Right renal pelvis (tissue), 4 donors: ENCODE results near the gene DHCR24. TPM values are rescaled to one million over a fixed set of nuclear protein-coding genes. Genes with fewer than 3 reads are reported as not detected.

Source experiments
- DNase-seq, 4 donors: peaks; one replicate each; pipeline ENCODE4 v3.0.0-alpha.2; 2013; ENCODE audit warnings: low read depth in 4 of 4, low spot score in 3 of 4, missing footprints in 1 of 4
- polyA plus RNA-seq, 4 donors: library from polyadenylated mRNA; unstranded; fragments of 120-200 nt; gene quantifications; one replicate each; pipeline ENCODE4 v1.2.1, GENCODE V29; 2013; ENCODE audit not compliant: insufficient read length in 4 of 4

Gene DHCR24
- polyA plus RNA-seq, 4 donors = 72.1 to 92.3 (median 79.8) TPM

DNA sequence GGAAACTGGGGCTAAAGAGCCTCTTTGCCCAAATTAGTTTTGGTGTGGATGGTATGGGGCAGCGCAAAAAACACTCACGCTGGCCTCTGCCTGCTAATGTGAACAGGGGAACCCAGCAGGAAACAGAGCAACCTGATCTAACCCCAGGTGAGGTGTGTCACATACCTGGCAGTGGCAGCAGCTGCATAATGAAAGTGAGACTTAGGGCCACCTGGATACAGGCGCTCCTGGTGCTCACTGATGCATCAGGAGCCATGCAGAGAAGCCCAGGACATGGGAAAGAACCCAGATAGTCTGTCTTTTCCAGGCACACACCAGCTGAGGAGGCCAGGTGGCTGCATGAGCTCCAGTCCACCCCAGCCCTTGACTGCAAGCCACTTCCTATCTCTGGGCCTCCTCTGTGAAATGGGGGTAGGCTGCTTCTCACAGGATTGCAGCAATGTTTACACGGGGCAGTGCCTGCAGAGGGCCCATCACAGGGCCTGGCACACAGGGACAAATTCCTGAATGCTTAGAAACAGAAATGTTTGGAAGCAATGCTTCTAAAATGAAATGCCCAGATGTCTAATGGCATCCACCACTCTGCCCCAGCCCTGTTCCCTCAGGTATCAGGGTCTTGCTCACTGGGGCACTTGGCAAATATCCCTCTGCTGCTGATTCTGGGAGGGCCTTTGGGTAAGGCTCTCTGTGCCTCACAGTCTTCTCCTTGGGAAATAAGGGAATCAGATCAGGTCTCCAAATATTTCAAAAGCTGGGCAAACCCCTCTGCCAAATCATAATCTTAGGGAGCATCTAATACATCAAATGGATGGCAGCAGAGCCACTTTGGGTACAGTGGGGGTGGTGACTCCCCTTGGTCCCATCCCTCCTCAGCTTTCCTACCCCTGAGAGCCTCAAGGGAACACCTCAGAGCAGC is 19.9 kb downstream of the DHCR24 start:
- DNase-seq = no peak

GRCh38 chr1:54865238-54866073 is 21.5 kb downstream of the DHCR24 start:
- no peak for DNase-seq

- no peak for DNase-seq
These were observed 22.4 kb downstream of the DHCR24 start for GRCh38 chr1:54864460-54865208.

GRCh38 chr1:54863267-54863665 is 23.7 kb downstream of the DHCR24 start:
- no peak for DNase-seq

DNA sequence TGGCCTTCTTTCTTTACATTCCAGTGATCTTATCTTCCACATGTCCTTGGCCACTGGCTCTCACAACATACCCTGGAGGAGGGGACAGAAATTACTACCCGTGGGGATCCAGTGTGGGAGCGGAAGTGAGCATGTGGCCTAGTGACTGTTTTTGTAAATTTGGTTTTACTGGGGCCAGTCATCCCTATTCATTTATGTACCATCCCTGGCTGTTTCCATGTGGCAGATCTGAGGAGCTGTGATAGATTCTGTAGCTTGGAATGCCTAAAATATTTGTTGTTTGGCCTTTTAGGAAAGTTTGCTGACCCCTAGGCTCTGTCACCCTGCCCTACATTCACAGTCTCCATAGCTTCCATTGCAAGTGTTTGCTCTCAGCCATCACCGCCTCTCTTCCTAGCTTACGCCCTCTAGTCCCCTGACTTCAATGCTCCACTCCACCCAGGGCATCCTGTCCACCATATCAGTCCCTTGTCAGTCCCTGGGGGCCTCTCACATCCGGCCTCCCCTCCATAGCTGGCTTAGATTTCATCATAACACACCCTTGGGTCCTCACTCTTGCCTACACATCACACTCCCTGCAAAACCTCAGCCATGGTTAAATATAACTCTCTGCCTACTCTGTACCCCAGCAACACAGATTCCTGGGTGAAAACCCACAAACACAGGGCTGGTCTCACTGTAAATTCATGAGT is 25.8 kb downstream of the DHCR24 start:
- no peak for DNase-seq

- no peak for DNase-seq
These were observed 27.1 kb downstream of the DHCR24 start for GRCh38 chr1:54859700-54860391.

DNA sequence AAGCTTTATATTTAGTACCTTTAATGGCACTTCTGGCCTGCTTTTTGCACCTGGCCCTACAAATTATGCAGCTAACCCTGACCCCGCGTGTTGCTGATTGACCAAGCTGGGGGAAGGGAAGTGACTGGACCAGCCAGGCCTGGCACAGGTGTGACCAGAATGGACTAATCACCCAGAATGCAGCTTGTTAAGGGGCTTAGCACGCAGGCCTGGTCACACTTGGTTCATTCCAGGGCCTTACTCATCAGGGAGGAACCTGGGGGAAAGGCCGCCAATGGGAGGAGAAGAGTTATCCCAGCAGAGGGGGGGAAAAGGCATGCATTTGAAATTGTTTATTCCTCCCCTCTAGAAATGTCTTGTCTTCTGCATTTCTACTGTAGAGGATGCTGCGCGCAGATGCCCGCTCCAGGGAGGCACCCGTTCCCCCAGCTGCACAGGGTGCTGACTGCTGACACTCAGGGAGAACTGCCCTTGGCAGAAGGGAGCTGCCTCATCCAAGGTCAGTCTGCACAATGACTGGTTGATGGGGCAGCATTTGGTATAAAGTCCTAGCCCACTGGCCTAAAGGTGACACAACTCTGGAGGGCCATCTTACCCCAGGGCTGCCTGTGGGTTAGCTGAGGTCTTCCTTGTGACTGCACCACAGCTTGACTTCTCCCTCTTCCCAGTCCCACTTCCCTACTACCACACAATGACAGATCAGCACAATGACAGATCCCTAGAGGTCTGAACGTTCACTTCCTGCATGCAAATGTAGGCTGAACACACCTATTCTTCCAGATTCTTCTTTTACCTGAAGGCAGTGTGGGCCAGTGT is 29.0 kb downstream of the DHCR24 start:
- DNase-seq = peak in 3 of 4 donors; percentile 54 to 61 (median 56)

DNA sequence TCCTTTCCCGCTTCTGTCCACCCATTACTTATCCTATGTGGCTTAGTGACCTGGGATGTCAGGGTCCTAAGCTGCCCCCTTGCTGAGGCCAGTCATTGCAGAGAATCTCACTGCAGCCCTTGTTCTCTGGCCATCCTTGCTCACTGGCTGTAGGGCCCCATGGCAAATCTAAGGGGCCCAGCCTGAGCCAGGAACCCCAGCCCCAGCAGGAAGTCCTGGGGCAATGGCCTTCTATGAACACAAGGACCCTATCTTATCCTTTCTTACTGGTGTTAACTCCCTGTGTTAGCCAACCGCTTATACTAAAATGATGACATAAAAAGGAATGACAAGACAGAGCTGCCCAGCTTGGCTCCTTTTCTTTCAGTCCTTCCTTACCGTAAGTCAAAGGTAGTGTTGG is 29.9 kb downstream of the DHCR24 start:
- no peak for DNase-seq

DNA sequence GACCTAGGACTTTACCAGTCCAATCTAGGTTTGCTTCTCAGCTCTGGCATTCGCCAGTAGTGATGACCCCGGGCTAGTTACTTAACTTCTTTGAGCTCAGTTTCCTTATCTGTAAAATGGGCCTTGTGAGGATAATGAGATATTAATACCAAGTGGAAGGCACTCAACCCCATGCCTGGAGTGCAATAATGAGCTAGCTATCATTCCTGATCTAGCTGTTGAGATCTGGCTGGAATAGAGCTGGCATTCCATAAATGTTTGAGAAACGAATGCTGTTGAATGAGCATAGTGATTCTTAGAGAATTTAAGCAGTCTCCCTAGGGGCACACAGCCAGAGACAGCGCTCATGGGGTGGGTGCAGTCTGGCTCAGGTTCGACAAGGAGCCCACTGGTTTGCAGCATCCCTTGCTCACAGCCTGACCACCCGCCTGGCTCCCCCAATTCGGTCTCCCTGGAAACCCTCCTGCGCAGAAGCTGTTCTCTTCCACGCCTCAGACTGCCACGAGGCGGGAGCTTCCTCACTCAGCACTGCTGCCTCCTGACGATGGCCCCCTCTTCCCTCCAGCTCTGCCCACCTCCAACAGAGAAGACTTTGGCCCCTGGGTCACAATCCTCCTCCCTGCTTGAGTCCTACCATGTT is 32.5 kb downstream of the DHCR24 start:
- DNase-seq = no peak

DNA sequence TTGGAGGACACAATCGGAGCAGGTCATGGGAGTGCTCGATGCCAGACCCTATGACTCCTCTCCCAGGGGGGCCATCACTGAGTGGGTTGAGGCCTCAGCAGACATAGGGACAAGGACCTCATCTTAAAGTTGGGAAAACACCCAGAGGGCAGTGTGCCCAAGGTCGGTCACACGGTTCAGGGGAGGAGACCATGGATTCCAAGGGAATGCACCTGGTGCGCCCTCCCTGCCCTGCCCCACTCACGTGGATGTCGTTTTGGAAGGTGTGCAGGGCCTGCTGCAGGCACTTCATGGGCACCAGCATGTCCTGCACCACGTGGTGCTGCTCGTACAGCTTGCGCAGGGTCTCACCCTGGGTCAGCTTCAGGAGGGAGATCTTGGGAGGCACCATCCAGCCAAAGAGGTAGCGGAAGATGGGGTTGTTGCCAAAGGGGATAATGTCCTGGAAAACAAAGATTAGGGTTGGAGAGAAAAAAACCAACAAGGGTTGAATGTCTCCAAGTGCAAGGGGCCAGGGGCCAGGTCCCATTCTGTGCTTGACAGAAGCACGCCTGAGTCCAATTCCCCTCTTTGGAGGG is 33.1 kb downstream of the DHCR24 start:
- DNase-seq = no peak

DNA sequence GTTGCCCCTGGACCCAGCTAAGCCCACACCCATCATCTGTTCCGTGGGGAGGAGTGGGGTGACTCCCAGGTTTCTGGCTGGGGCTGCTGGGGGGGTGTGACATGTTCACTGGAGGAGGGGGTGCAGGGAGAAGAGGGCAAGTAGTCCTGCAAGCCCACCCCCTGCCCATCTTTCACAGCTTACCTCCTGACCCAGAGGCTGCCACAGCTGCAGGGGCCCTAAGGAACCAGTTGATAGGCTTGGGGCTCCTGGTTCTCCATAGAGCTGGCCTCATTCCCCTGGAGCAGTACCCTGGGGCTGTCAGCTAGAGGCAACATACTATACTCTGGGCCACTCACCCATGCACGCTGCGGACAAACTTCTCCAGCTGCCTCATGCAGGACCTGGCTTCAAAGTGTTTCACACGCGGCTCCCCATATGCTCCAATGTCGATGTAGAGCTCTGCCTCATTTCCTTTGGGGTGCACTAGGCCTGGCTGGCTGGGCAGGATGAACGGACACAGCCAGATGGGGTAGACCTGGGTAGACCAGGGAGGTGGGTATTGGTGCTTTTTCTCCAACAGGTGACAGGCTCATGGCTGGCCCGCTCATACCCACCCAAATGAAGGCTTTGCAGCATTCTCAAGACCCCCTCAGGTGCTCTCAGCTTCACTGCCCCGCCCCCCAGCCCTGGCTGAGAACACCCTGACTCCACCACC is 33.8 kb downstream of the DHCR24 start:
- no peak for DNase-seq

DNA sequence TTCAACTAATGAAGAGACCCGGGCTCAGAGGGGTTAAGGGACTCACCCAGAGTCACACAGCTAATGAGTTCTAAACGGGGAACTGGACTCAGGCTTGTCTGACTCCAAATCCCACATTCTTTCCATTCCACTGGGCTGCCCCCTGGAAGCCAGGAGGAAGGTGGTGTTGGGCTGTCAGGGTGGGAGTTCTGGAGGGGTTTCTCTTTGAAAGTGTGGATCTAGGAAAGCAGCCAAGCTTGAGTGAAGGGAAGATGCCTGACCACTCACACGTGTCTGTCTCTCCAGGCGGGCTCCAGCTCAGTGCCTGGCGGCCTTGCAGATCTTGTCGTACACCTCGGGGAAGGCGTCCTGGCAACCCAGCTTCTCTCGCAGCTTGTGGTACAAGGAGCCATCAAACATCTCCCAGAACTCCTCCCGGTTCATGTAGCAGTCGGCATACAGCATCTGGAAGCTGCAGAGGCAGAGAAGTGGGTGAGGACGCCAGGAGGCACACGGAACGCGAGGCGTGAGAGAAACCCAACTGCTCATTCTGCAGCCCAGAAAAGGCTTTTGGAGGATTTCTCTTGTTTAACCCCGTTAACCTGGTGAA is 35.0 kb downstream of the DHCR24 start:
- no peak for DNase-seq

GRCh38 chr1:54851406-54851805 is 35.6 kb downstream of the DHCR24 start:
- no peak for DNase-seq

DNA sequence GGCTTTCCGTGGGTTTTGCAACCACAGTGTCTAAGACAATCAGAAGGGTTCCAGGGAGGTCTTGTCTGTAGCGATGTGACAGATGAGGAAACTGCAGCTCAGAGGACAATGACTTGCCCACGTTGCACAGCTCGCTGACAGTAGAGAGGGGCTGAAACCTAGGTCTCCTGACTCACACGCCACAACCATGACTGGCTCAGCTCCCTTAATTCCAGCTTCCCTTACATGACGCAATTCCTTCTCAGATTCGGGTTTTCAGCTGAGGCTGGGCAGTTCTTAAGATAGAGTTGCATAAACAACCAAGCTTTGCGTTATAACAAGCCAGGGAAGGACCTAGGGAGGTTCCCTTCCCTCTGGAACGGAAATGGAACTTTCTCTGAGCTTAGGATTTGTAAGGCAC is 36.3 kb downstream of the DHCR24 start:
- DNase-seq = no peak

GRCh38 chr1:54850069-54850730 is 36.8 kb downstream of the DHCR24 start:
- no peak for DNase-seq

GRCh38 chr1:54849219-54850068 is 37.6 kb downstream of the DHCR24 start:
- DNase-seq = no peak
